GM04504 (cell line): ENCODE results near the gene CARS1.
A peak's percentile ranks its signal among the peaks of the same experiment; 100 is the strongest.

Experiments
- DNase-seq: peaks from one replicate; pipeline ENCODE4 v3.0.0-alpha.2; 2012; ENCODE audit warnings: low read depth

Gene CARS1

DNA sequence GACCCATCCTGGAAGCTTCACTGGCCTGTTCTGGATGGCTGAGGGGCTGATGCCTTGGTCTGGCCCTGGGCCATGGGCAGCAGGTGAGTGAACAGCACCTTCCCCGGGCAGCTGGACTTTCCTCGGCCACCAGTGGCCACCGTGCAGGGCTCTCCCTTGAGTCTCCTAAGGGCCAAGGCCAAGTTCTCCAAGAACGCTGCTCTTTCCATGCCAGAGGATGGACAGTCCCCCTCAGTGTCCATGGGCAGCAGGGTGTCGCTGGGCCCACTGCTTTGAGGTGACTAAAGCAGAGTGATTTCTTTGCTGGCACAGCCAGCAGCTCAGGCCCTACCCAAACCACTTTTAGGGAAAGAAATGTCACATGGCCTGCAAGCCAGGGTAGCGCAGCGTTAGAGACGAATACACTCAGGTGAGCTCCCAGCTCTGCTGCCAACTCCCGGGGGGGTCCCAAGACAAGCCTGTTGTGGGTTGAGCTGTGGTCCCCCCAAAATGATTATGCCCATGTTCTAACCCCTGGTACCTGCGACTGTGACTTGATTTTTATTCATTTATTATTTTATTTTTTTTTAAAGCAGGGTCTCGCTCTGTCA is 3.3 kb upstream of the CARS1 start:
- DNase-seq, result no peak

DNA sequence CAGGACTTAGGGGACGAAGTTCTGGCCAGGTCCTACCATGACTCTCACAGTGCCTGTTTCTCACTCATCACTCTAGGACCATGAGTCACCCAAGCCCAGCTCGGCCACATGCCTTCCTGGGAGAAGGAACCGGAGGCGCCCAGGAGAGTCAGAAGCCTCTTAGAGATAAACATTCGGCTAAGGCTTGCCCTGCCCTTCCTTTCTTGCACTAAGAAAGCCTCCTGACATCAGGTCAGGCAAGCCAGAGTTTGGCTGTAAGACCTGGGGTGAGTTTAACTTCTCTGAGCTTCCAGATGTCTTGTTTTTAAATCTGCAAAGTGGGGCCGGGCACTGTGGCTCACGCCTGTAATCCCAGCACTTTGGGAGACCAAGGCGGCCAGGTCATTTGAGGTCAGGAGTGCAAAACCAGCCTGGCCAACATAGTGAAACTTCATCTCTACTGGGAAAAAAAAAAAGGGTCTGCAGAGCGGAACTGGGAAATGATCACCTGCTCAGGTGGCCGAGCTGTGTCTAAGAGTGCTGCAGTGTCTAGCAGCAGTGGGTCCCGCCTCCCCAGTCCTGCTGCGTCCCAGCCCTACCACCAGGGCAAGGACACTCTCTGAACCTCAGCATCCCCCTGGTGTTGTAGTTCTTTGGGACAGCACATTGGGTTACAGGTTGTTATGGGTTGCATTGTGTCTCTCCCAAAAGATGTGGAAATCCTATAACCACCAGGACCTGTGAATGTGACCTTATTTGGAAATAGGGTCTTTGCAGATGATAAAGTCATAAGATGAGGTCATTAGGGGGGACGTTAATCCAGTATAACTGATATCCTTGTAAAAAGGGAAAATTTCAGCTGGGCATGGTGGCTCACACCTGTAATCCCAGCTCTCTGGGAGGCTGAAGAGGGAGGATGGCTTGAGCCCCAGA is 1.8 kb upstream of the CARS1 start:
- peak; percentile 80 for DNase-seq

DNA sequence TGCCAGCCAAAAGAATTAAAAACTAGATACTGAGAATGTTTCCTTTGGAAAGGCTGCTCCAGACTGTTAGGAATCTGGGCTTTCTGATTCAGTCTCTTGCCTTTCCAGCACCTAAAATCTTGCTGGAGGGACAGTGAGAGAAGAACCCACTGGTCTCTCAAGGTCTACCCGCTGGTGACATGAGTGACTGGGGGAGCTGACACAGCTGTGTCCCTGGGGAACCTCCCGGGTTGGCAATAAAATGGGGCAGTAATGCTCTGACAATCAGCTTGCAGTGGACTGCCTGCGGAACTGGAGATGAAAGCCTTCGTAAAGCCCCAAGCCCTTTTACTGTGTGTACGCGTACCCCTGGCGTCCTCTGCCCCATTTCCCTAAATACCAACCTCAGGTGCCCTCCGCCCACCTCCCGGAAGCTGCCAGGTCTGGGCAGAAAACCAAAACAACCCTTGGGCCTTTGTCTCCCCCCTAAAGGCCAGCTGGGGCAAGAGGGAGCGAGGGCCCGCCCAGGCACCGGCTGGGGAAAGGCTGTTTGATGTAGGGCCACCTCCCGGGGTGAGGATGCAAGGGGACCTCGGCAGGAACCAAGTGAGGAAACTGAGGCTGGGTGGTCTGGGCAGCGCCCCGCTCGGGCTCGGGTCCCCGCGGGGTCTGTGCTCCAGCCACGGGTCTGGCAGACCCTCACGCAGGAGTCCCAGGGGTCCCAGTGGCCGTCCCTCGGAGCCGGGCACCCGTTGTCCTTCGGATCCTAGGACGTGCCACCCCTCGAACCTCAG is 741 bp downstream of the CARS1 start:
- no peak for DNase-seq

DNA sequence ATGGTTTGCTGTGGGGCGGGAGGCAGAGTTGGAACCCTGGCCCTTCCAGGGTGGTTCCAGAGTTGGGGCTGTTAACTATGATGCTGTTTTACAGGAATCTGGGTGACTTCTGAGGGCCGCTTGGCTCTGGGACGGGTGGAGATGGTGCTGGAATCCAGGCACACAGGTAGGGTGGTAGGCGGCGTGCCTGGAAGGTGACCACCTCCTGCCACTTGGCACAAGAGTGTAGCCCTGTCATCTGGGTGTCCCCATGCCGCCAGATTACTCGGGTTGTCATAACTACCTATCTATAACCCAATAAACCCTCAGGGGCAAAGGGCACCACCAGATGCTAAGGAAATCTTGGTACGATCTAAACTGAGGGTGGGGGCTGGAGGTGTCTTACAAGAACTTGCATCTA is 1.3 kb downstream of the CARS1 start:
- DNase-seq, result no peak

DNA sequence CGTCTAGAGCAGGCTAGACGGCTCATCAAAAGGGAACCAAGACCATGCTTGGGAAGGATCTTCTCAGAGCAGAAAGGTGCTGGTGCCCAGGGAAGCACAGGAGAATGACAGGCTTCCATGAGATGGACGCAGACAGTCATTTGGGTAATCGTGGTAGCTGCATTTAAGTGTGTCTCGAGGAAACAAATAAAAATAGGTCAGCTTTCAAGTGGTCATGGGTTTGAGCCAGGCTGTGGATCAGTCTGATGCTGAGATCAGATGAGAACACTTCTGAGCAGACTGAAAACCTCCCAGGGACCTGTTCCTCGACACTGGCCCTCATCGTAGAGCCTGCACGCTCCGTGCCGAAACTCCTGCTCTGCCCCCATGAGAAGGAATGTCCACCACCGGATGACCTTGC is 4.7 kb downstream of the CARS1 start:
- DNase-seq, result no peak

DNA sequence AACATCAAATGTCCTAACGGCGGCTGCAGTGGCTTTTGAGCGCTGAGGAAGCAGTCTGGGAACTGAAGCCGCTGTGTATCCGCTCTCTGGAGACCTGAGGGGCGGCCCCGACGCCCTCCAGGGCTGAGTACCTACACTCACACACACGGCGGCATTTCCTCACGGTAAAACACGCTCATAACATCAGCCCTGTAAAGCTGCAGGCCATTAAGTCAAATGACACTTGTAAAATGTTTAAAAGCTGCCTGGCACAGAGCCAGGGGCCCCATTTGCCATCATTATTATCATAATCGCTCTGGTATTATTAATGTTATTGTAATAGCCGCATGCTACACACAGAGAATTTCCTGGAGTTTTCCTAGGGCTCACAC is 5.1 kb downstream of the CARS1 start:
- DNase-seq, result no peak

DNA sequence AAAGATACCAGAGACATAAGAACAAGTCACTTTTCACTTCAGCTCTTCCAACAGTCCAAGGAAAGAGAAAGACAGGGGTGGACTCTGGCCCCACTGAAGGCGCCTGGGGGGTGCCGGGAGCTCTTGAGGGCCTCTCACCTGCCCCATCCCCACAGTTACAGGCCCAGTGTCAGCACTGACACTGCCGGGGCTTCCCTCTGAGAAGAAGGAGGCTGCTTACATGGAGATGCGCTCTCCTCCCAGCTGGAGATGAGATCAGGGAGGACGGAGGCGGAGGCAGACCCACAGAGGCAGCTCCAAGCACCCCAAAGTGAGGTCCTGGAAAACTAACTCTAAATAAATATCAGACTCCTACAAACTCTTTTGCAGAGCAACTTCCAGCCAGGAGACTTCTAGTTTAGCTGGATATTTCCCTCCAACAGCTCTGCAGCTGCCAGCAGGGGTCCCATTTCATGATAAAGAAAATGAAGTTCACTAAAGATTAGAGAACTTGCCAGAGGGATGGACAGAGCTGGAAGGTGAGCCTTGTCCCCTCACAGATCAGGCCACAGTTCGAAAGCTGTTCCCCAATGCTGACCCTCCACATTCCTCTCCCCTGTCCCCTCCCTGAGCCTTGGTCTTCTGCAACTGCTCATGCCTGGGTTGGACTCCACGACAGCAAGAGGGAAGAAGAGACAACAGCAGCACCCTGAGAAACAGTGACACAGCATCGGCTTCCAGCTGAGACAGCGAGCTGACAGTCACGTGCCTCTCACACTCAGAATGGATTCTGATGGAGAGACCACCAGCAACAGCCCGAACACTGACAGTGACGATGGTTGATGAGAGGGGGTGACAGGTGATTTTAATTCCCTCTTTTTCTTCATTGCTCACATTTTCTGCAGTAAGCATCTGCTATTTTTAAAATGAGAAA is 5.8 kb downstream of the CARS1 start:
- no peak for DNase-seq

DNA sequence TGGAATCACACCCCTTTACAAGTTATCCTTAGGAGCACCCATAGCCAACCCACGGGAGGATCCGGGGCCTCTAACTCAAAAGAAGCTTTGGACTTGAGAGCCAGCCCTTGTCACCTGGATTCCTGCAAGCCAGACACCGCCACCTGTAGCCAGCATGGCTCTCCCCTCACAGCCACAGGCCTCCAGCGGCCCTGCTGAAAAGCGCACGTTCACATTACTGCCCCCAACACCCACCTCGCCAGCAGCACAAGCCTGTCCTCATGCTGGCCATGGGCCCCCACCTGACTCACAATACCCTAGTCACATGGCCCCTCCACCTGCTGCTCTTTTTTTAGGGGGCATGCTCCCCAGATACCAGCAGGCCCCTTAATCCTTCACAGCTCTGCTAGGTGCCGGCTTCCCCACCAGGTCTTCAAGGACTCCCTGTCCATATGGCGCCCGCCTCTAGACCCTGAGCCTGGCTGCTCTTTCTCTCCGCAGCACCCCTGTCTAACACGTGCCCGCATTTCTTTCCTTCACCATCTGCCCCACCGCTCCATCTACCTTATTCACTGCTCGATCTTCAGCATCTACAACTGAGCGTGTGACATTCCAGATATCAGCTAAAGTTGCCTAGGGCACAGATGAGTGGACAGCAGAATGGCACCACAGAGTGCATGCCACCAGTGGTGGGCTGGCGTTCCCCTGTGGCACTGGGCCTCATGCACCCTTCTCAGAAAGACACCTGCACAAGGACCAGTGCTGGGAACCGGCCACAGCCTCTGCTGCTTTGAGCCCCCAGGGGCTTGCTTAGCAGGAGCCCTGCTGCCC is 6.6 kb downstream of the CARS1 start:
- DNase-seq, result no peak

DNA sequence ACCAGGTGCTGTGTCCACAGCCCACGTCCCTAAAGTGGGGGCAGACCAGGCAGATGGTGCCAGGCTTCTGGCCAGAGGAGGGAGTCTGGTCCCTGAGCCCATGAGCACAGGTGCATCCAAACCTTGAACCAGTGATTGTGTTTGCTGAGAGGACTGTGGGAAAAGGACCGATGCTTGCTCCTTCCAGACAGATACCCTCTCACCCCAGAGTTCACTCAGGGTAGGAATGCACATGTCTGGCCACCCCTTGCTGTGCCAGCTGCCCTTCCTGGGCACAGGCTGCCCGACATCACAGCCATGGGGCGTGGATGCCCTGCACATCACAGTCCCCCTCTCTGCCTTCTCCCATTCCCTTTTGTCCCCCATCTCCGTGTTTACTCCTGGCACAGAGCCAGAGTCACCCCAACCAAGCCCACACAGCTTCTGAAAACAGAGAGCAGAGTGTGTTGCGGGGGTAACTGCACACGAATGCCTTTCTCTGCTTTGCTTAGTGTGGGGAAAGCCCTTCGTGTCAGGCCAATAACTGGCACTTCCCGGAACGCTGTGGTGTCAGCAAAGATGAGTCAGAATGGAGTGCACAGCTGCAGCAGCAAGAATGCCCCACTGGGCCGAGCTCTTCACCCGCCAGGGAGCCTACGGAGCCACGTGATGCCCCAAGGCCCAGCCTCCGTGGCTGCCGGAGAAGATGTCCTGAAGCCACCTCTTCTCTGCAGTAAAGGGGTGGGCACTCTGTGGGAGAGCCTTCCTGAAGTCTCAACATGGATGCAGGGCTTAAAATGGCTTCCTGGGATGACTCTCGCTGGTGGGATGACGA is 7.6 kb downstream of the CARS1 start:
- peak; percentile 94 for DNase-seq

DNA sequence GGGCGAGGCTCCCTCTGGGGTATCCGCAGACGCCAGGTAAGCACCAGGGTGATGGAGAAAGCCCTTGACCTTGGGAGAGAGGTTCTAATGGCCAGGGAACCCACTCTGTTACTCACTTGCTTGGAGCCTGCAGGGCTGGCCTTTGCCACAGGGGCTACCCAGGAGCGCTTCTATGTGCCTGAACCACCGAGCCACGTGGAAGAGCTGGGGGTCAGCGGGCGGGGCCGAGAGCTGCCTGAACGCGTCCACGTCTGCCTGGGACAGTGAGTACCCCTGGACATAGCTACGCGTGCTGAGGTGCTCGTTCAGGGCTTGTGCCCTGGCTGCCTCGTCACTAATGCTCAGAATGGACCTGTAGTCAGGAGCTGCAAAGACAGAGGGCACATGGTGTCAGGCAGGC is 9.6 kb downstream of the CARS1 start:
- DNase-seq, result no peak

DNA sequence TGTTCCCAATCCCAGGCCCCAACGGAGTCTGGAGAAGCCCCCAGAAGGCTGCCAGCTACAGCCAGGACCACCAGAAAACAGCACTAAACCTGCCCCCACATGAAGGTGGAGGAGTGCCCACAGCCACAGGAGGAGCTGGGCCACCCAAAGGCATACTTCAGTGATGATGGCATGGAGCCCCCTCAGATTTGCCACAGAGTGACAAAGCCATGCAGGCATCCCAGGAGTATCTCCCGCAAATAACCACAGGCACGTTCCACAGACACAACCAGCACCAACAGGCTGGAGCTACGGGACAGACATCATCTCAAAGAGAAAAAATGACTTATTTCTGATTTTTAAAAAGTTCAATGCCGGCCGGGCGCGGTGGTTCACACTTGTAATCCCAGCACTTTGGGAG is 10.6 kb downstream of the CARS1 start:
- DNase-seq, result no peak

DNA sequence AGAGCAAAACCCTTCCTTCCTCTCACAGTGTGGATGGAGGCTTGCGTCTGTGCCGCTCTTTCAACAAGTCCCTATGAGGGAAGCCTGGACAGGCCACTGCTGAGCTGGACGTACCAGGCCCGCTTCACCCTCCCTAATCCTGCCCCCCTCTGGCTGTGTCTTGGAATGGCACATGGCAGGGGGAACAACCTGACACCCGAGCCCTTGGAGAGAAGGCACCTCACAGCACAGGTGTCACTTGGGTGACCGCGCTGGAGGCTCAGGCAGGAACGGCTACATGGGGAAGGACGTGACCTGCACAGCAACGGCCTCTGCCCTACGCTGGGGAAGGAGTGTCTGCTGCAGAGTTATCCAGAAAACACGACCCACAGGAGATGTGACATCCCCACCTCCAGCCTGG is 11.0 kb downstream of the CARS1 start:
- DNase-seq, result no peak

DNA sequence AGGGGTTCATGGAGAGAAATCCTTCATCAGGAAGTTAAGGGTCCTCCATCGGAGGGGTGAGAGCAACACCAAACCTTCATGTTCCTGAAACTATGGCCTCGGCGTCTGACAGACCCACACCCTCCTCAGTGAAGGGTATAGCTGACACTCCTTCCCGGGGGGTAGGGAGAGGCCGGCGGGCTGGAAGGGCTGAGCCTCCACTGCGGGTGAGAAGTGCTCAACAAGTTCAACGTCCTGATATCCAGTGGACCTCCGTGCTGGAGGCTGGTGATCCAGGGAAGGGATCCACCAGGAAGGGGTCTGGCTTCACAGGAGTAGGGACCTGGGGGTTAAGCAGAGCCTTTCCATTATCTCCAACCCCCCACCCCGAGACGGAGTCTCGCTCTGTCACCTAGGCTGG is 12.3 kb downstream of the CARS1 start:
- DNase-seq, result no peak

DNA sequence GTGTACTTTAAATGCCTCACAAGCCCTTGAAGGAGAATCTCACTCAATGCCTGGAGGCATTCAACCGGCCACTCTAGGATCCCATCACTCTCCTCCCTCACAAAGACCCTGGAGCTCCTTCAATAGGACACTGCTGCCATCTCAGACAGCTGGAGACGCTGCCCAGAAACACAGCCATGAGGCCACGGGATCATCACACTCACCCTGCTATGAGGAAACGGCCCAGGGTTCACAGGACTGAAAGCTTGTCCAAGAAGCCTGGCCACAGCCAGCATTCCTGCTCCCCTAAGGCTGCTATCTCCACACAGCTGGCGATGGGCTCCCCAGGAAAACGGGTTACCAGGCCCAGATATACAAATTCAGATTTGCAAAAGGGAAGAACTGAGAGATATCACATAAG is 13.2 kb downstream of the CARS1 start:
- peak; percentile 32 for DNase-seq

DNA sequence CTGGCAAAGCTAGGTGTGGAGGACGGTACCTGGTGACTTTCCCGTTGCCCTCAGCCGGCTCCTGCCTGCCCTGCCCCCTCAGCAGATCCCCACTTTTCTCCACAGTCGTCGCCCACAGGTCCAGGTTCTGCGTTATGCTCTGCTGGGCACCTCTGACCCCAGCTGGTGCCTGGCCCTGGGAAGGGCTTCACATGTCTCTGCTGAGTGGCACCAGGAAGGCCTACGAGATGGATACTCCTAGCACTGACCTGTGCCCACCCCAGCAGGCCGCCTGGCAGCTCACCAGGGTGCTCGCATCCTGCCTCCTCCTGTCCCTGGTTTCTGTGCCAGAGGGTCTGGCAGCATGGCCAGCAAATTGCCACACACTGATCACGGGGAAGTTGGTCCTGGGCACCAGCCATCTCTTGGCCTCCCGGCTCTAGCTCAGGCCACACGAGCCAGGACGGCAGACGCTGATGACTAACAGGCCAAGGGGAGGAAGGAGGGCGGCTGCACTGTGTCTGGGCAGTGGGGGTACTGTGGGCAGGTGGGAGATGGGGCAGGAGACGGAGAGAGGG is 13.8 kb downstream of the CARS1 start:
- DNase-seq, result peak; percentile 43

DNA sequence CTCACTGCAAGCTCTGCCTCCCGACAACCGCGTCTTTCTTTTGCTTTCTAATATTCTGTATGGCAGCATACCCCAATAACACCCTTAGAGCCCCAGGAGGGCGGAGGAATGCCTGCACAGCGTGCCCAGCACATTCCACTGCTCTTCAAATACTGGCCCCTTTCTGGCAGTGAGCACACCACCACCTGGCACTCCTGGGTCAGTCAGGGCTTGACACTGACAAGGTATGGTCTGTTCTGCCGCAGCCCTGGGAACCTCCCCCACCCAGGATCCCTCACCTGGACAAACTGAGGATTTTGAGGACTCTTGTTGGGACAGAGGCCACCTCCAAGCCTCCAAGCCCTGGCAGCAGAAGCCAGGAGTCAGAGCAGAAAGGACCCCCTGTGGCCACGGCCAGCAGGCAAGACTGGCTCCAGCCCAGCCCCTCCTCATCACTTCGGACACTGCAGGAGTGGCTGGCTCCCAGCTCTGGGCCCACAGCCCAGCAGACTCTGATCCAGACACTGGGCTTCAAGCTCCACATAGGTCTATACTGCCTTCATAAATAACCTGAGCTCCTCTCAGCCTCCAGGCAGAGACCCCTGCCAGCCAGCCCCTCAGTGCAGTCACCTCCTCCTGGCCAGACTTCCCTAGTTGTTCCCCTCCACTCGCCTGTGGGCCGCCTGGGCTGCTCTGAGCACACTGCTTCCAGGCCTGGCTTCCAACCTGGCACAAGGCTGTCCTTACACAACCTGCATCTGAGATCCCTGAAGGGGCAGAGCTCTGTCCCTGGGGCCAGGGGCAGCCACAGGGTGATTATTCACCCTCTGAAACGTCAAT is 14.5 kb downstream of the CARS1 start:
- no peak for DNase-seq

DNA sequence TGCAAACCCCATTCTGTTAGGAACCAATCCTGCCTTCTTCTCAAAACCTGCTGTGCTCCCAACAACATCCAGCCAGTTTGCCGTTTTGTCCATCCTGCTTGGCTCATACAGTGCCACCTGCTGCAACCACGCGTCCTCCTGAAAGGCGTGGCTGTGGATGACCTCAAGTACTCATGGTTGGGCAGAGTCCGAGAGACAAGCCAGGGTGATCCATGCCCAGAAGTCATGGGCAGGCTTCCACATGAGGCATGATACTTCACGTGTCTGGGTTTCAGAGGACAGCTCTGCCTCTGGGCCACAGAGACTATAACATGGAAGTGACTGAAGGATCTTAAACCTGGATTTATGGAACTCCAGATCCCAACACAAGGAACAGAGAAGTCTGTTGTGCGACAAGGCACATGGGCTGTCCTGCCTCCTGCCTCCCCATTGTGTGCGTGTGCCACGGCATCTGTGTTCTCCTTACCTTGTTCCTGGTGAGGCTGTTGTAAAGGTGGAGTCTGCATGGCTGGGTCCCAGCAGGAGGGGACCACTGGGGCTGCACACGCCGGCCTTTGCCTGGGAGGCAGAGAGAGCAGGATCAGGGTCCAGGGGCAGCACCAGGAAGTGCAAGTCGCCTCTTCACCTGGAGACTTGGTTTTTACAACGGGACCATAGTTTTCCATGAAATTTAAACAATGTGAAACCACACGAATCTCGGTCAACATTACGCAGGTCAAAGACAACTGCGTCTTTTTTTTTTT is 15.4 kb downstream of the CARS1 start:
- no peak for DNase-seq

DNA sequence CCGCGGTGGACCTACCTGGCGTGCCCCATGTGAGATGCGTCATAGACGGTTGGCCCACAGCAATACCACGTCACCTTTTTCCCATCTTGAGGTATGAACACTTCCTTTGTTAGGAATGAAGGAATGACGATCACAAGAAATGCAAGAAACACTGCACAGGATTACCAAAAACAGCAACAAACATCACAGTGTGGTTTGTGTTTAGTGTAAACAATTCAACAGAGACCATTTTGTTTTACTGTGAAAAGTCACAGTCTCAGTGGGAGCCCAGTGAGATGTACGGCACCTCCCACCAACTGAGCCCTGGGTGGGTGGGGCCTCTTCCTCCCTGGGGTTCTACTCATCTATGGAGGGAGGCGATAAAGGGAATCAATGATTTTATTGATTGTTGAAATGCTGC is 16.3 kb downstream of the CARS1 start:
- DNase-seq, result no peak

DNA sequence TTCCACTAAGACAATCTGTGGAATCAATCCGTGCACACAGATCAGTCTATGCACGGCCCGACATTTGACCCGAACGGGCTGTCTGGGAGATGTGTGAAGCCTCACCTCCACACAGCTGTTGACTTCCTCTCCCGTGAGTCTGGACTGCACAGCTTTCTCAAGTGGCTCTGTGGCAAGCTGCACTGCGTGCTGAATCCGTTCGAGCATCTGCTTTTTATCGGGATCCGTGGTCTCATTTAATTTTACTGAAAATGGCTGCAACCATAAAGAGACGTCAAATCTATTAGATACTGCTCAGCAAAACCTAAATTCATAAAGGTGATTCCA is 19.3 kb downstream of the CARS1 start:
- DNase-seq, result no peak
